ENCODE measurements around the gene CAPZA2.

DNA sequence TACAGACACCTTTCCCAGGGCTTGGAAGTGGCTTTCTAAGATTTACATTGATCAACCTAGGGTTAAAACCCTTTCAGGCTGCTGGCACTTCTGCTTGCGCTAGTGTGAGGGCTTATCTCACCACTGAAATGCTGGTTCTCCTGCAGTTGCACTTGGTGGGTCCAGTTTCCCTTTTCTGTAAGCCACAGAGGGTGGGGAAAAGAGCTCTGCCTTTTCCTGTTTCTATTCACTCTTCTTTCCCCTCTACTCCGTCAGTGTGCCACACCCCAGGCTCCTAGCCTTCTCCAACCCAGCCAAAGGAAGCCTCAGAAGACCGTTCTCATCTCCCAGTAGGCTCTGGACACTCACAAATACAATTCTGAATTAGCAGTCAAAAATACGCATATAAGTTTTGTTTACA lies 19.0 kb upstream of the CAPZA2 start:
- TF ChIP-seq ZNF8 (CRISPR knock-in tag; IDR thresholded peaks at IDR 0.05) (no peak), ZFP30 (CRISPR knock-in tag; IDR thresholded peaks at IDR 0.05) (no peak), ZC3H10 (CRISPR knock-in tag; IDR thresholded peaks at IDR 0.05) (no peak)
- TF ChIP-seq, protein P1, sequence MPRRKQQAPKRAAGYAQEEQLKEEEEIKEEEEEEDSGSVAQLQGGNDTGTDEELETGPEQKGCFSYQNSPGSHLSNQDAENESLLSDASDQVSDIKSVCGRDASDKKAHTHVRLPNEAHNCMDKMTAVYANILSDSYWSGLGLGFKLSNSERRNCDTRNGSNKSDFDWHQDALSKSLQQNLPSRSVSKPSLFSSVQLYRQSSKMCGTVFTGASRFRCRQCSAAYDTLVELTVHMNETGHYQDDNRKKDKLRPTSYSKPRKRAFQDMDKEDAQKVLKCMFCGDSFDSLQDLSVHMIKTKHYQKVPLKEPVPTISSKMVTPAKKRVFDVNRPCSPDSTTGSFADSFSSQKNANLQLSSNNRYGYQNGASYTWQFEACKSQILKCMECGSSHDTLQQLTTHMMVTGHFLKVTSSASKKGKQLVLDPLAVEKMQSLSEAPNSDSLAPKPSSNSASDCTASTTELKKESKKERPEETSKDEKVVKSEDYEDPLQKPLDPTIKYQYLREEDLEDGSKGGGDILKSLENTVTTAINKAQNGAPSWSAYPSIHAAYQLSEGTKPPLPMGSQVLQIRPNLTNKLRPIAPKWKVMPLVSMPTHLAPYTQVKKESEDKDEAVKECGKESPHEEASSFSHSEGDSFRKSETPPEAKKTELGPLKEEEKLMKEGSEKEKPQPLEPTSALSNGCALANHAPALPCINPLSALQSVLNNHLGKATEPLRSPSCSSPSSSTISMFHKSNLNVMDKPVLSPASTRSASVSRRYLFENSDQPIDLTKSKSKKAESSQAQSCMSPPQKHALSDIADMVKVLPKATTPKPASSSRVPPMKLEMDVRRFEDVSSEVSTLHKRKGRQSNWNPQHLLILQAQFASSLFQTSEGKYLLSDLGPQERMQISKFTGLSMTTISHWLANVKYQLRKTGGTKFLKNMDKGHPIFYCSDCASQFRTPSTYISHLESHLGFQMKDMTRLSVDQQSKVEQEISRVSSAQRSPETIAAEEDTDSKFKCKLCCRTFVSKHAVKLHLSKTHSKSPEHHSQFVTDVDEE (CRISPR knock-in tag; IDR thresholded peaks at IDR 0.05) = no peak

Data from SK-N-SH treated with all-trans-retinoic acid at 6 μM for 48 hours (cell line).